Tibial artery (tissue), 4 donors: ENCODE measurements around the gene LMF2.
A peak's percentile ranks its signal among the peaks of the same experiment; 100 is the strongest.

Experiments
- DNase-seq, 2 donors: peaks; one replicate each; pipeline ENCODE4 v3.0.0-alpha.2; 2019
- H3K27ac ChIP-seq, 2 donors: fragments of 200-600 bp; sonication (generic) in 1 of 2; 1 replicate in 1 of 2; 2 replicates in 1 of 2; pipeline ENCODE4 v1.5.1; 2018 to 2019; ENCODE audit warnings: mild to moderate bottlenecking in 1 of 2
- H3K27me3 ChIP-seq, 2 donors: fragments of 200-600 bp; sonication (generic) in 1 of 2; one replicate each; pipeline versions ENCODE4 v1.5.1 to v1.6.0; 2016 to 2019
- H3K36me3 ChIP-seq, 3 donors: fragments of 200-600 bp; sonication (generic) in 2 of 3; one replicate each; pipeline ENCODE4 v1.5.1; 2016 to 2019; ENCODE audit warnings: mild to moderate bottlenecking in 2 of 3
- H3K4me1 ChIP-seq, 4 donors: fragments of 200-600 bp; sonication (generic) in 2 of 4; 1 replicate in 3 of 4; 2 replicates in 1 of 4; pipeline ENCODE4 v1.5.1; 2016 to 2019
- H3K4me3 ChIP-seq, 2 donors: fragments of 200-600 bp; sonication (generic) in 1 of 2; 1 replicate in 1 of 2; 2 replicates in 1 of 2; pipeline ENCODE4 v1.5.1; 2018 to 2019; ENCODE audit warnings: mild to moderate bottlenecking in 2 of 2
- H3K9me3 ChIP-seq, 3 donors: fragments of 200-600 bp; sonication (generic) in 1 of 3; one replicate each; pipeline ENCODE4 v1.5.1; 2016 to 2019
- CTCF ChIP-seq, 2 experiments: fragments of 200-600 bp in 1 of 2; fragments of 450-650 bp in 1 of 2; IDR thresholded peaks; one replicate each; pipeline ENCODE4 v1.5.1; 2017 to 2019; ENCODE audit warnings: antibody characterized with exemption in 2 of 2, mild to moderate bottlenecking in 1 of 2, moderate library complexity in 1 of 2
- intact Hi-C: fragments of 100-400 bp; cut with DNase I; formaldehyde crosslinking; loops from one replicate; pipeline ENCODE4 v1.15.0; 2023; ENCODE audit warnings: low total_unique reads

Gene LMF2

GRCh38 chr22:50479721-50480120 lies 27.8 kb downstream of the LMF2 start:
- Histone ChIP-seq H3K36me3 (no peaks in the 10 kb centered on the region), H3K9me3 (no peaks in the 10 kb centered on the region), H3K27ac (no peak overlapping the region), H3K4me1 (peaks cover 0 to 26% (median 10%) of the 10 kb centered on the region in 4 donors), H3K4me3 (no peak overlapping the region), H3K27me3 (peaks cover 15 to 60% of the 10 kb centered on the region in 2 donors)
- no peak for DNase-seq
- TF ChIP-seq CTCF (IDR thresholded peaks at IDR 0.05) = no peak
- intact Hi-C loops = no loop called here

GRCh38 chr22:50477923-50478322 lies 29.6 kb downstream of the LMF2 start:
- Histone ChIP-seq H3K36me3 (no peaks in the 10 kb centered on the region), H3K9me3 (no peaks in the 10 kb centered on the region), H3K4me1 (peaks cover 0 to 36% (median 21%) of the 10 kb centered on the region in 4 donors), H3K4me3 (no peak overlapping the region), H3K27ac (no peak overlapping the region), H3K27me3 (peaks cover 15 to 42% of the 10 kb centered on the region in 2 donors)
- intact Hi-C loops = no loop called here
- no peak for TF ChIP-seq CTCF (IDR thresholded peaks at IDR 0.05)
- no peak for DNase-seq

GRCh38 chr22:50476868-50477267 lies 30.6 kb downstream of the LMF2 start:
- intact Hi-C loops = no loop called here
- H3K27me3 ChIP-seq = peaks cover 7 to 31% of the 10 kb centered on the region in 2 donors
- no peak for DNase-seq

GRCh38 chr22:50475652-50476002 lies 31.9 kb downstream of the LMF2 start:
- Histone ChIP-seq H3K27me3 (peaks cover under 1 to 19% of the 10 kb centered on the region in 2 donors), H3K4me1 (peaks cover 5 to 43% (median 35%) of the 10 kb centered on the region in 4 donors), H3K27ac (peak overlapping the region in 1 of 2 donors; percentile 83), H3K9me3 (no peaks in the 10 kb centered on the region), H3K36me3 (no peaks in the 10 kb centered on the region), H3K4me3 (peak overlapping the region; percentile 76 to 93)
- intact Hi-C loops = no loop called here
- no peak for TF ChIP-seq CTCF (IDR thresholded peaks at IDR 0.05)
- DNase-seq = no peak

More at GRCh38 chr22:50476868-50477267, 30.6 kb downstream of the LMF2 start:
- Histone ChIP-seq H3K9me3 (no peaks in the 10 kb centered on the region), H3K36me3 (no peaks in the 10 kb centered on the region), H3K4me3 (no peak overlapping the region), H3K4me1 (peaks cover 5 to 42% (median 32%) of the 10 kb centered on the region in 4 donors), H3K27ac (no peak overlapping the region)
- no peak for TF ChIP-seq CTCF (IDR thresholded peaks at IDR 0.05)

GRCh38 chr22:50474710-50475651 lies 32.5 kb downstream of the LMF2 start, which contains the start of gene SBF1:
SBF1 (minus strand) TSS chr22:50475035; CDS start chr22:50474840, 195 bp downstream.
- TF ChIP-seq CTCF (IDR thresholded peaks at IDR 0.05) = no peak
- Histone ChIP-seq H3K36me3 (no peaks in the 10 kb centered on the region), H3K27me3 (peaks cover 0 to 13% of the 10 kb centered on the region in 2 donors), H3K27ac (peak within 1 kb of the TSS; percentile 83 to 84), H3K4me3 (peak within 1 kb of the TSS; percentile 76 to 93), H3K4me1 (peaks cover 5 to 49% (median 42%) of the 10 kb centered on the region in 4 donors), H3K9me3 (no peaks in the 10 kb centered on the region)
- DNase-seq = peak; percentile 89 to 94
- intact Hi-C loops = no loop called here
